Stimulated activated naive CD8-positive, alpha-beta T cell treated with anti-CD3 and anti-CD28 coated beads, Interleukin-15, Interleukin-2, amounts not matched to agents 100 U/mL and 50 U/mL, for 24 hours (primary cell): ENCODE measurements around the gene HDDC3.

Experiments
- ATAC-seq: fragments of 150-1000 bp; cut with Tn5 transposase; one replicate; pipeline ENCODE4 v1.10.0; 2021
- DNase-seq: peaks from one replicate; pipeline ENCODE4 v3.0.0; 2021

Gene HDDC3

DNA sequence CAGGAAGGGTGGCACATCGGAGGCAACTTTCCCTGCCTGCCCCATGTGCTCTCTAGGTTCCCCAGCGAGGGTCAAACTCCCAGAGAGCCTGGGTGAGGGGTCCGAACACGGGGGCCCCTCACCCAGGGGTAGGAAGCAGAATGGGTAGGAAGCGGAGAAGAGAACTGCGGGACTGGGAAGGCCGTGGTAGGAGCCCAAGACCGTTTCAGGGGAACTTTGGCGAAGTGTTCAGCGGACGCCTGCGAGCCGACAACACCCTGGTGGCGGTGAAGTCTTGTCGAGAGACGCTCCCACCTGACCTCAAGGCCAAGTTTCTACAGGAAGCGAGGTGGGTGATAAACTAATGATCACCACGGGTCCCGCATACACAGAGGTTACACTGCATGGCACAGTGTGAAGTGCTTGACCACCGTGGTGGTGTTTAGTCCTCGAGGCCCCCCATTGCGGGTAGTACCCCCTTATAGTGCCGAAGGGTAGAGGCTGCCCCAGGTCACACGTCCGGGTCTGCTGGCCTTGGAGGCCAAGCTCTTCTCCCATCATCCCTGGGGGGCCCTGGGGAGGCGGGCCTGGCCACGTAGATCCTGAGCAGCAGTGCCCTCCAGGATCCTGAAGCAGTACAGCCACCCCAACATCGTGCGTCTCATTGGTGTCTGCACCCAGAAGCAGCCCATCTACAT is 39.7 kb downstream of the HDDC3 start:
- no peak for ATAC-seq
- DNase-seq = no peak

DNA sequence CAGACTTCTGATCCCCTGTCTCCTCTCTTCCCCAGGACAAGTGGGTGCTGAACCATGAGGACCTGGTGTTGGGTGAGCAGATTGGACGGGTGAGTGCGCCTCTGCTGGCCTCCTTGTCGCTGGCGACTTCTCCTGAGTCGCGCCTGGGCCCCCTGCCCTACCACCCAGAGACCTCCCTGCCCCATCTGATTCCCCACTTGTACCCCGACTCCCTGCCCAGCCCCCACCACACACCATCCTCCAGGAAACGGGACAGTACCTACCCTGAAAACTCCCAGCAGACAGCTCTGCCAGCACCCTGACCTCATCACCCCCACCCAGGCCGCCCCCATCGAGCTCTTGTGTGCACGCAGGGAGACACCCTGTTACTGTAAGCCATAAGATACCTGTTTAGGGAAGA is 40.3 kb downstream of the HDDC3 start:
- ATAC-seq (no peak), DNase-seq (no peak)

DNA sequence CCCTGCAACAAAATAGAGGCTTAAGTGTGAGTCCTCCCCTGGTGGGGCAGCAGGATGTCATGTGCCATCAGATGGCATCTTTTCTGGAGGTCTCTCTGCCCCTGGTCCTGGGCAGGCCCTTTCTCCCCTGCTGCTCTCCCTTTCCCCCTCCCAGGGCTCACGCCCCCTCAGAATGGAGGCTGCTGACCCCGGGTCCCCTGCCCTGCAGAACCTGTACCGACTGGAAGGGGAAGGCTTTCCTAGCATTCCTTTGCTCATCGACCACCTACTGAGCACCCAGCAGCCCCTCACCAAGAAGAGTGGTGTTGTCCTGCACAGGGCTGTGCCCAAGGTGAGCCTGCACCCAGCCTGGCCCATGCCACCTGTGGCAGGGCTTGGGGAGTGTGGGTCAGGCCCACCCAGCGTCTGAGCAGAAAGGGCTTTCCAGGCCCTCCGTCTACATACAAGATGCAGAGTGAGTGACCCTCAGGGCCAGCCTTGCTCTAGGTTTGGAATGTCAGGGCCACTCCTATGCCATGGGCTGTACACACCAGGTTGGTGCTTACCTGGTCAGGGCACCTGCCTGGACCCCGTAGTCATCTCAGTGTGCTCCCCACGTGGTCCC is 40.9 kb downstream of the HDDC3 start:
- DNase-seq (no peak), ATAC-seq (no peak)

DNA sequence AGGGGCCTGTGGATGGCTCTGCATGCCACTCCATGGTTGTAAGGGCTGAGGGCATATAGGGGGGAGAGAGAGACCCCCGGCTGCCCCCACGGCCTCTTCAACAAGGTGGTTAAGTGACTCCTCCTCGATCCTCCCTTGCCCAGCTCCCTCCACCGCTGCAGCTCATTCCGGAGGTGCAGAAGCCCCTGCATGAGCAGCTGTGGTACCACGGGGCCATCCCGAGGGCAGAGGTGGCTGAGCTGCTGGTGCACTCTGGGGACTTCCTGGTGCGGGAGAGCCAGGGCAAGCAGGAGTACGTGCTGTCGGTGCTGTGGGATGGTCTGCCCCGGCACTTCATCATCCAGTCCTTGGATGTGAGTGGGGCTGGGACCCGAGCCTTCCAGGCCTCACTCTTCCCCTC is 41.5 kb downstream of the HDDC3 start:
- no peak for ATAC-seq
- no peak for DNase-seq

DNA sequence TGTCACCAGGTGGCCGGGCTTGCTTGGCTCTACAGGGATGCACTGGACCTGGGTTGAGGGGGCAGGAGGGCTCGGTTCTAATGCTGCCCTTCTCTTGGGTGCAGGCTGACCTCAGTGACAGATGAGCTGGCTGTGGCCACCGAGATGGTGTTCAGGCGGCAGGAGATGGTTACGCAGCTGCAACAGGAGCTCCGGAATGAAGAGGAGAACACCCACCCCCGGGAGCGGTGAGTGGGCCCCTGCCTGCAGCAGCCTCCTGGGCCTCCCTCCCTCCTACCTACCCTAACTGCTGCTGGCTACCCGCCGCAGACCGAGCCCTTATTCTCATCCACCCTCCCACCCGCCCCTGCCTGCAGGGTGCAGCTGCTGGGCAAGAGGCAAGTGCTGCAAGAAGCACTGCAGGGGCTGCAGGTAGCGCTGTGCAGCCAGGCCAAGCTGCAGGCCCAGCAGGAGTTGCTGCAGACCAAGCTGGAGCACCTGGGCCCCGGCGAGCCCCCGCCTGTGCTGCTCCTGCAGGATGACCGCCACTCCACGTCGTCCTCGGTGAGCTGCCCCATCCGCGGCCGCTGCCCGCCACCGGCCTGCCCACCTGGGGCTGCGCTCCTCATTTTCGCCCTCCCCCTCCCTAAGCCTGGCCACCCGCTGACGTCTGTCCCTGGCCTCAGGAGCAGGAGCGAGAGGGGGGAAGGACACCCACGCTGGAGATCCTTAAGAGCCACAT is 42.5 kb downstream of the HDDC3 start:
- ATAC-seq (no peak), DNase-seq (no peak)

DNA sequence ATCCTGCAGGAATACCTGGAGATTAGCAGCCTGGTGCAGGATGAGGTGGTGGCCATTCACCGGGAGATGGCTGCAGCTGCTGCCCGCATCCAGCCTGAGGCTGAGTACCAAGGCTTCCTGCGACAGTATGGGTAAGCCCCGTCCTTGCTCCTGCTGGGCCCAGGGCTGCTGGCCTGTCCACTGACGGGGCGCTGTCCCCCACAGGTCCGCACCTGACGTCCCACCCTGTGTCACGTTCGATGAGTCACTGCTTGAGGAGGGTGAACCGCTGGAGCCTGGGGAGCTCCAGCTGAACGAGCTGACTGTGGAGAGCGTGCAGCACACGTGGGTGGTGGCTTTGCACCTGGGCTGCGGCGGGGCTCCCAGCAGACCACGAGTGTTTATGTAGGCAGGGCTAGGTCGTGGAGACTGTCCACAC is 43.0 kb downstream of the HDDC3 start:
- DNase-seq (no peak), ATAC-seq (no peak)

DNA sequence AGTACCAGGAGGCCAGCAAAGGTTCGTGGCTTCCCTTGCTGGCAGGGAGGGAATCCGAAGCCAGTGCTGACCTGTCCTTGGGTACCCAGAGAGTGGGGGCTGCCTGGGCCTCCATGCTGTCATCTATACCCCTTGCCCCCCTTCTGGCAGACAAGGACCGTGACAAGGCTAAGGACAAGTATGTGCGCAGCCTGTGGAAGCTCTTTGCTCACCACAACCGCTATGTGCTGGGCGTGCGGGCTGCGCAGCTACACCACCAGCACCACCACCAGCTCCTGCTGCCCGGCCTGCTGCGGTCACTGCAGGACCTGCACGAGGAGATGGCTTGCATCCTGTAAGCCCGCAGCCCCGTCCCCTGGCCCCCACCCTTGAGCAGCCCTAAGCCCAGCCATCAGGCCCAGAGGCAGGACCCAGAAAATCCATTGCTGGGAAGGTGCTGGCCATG is 45.3 kb downstream of the HDDC3 start:
- DNase-seq = no peak

DNA sequence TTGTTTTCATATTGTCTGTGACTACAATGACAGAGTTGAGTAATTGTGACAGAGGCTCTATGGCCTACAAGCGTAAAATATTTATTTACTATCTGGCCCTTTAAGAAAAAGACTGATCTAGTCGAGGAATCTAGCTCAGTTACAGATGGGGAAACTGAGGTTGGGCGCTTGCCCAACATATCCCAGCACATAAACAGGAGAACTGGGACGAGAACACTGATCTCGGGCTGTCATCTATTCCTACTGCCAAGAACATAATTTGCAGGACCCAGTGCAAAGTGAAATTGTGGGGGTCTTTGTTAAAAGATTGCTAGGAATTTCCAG is 46.1 kb downstream of the HDDC3 start:
- DNase-seq = no peak
- no peak for ATAC-seq

More for the DNA sequence above, 45.3 kb downstream of the HDDC3 start:
- ATAC-seq = no peak

DNA sequence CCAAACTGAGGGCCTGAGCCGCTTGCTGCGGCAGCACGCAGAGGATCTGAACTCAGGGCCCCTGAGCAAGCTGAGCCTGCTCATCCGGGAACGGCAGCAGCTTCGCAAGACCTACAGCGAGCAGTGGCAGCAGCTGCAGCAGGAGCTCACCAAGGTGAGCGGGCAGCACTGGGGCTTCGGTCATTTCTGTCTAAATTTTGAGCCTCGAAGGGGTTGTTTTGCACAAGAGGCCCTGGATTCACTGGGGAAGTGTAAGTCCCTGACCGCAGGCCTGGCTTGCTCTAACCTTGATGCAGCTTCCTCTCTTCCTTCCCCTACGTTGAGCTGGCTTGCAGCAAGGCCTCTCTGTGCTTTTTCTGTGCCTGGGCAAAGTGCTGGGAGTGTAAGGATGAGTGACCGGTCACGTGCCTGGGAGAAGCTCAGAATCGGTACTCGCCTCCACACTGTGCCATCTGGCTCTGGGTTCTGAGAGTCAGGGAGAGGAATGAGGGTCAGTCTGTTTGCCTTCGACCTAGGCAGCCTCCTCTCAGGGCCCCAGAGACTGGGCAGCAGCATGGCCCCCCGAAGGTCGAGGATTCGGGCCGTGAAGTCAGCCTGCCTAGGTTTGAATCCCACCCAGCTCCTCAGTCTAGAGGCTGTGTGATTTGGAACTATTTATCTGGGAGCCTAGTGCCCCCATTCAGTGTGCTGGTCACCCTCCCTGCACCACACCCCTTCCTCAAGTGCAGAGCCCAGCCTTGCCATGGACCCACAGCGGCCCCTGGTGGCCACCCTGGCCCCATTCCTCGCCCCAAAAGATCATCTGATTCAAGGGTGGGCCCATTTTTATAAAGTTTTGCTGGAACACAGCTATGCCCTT is 46.7 kb downstream of the HDDC3 start:
- ATAC-seq (peak; percentile 65), DNase-seq (peak; percentile 91)

DNA sequence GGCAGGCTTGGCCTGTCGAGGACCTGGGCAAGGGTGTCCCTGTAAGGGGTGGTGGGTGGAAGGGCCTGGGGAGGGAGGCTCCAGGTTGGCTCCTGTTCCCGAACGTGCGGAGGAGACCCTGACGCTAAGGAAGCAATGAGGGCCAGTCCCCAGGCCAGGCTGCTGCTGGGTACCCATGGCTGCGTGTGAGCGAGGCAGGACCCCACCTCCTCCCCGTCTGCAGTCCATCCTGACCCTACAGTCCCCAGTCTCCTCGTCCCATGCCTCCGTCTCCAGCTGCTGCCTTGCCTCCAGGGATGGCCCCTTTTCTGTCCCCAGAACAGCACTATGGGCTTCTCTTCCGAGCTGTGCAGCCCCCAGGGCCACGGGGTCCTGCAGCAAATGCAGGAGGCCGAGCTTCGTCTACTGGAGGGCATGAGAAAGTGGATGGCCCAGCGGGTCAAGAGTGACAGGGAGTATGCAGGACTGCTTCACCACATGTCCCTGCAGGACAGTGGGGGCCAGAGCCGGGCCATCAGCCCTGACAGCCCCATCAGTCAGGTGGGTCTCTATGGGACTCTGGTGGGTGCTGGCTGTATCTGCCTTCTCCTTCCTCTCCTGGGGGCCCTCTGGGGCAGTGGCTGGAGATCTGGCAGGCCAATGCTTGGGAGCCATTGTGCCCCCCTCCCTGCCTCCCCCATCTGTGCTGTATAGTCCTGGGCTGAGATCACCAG is 47.5 kb downstream of the HDDC3 start:
- DNase-seq (no peak), ATAC-seq (peak; percentile 5)

DNA sequence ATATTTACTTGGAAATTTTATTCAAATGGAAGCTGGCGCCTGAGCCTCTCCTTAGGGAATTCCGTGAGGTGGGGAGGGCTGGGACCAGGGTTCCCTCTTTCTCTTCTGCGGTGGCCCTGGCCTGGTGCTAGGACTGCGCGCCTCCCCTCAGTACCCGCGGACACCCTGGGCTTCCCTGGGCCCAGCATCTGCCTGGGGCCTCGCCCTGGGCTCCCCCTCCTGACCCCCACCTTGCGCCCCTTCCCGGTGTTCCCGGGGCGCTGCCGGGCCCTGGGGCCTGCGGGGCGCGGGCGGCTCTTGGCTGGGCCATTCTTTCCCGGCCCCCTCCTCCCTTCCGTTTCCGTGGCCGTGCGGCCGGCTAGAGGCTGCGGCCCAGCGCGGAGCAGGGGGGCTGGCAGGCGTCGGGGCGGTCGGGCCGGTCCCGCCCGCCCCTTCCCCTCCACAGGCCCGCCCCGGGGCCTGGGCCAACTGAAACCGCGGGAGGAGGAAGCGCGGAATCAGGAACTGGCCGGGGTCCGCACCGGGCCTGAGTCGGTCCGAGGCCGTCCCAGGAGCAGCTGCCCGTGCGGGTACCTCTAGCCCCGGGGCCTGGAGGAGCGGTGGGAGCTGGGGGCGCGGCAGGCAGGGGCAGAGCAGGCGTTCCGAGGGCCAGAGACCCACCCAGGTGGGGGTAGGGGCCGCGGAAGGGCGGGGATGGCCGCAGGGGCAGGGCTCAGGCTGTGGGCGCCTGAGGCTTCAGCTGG is 48.2 kb downstream of the HDDC3 start, which contains the start of gene FES:
TSS of gene FES (plus strand) at position 529 of the 743 bp plus-strand sequence. CDS start 542 bp downstream, outside the sequence.
- DNase-seq = no peak

DNA sequence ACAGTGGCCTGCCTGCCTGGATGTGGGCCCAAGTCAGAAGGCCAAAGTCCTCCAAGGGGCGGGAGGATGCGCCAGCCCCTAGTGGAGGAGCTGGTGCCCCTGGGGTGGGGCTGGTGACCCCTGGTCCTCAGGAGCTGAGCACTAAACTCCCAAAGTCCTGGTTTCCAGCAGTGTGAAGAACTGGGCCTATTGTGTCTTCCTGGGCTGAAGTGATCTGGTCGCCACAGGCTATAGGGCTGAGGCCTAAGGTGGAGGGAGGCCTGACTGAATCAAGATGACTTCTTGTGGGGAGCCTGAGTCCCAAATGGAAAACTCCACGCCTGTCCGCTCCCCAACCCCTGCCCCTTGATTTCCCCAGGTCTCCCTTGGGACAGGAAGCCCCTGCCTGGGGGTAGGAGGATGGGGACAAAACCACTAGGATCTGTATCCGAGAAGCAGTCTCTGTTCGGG is 48.8 kb downstream of the HDDC3 start:
- no peak for DNase-seq

More for the DNA sequence above, 48.2 kb downstream of the HDDC3 start, which contains the start of gene FES:
- peak; percentile 4 for ATAC-seq

DNA sequence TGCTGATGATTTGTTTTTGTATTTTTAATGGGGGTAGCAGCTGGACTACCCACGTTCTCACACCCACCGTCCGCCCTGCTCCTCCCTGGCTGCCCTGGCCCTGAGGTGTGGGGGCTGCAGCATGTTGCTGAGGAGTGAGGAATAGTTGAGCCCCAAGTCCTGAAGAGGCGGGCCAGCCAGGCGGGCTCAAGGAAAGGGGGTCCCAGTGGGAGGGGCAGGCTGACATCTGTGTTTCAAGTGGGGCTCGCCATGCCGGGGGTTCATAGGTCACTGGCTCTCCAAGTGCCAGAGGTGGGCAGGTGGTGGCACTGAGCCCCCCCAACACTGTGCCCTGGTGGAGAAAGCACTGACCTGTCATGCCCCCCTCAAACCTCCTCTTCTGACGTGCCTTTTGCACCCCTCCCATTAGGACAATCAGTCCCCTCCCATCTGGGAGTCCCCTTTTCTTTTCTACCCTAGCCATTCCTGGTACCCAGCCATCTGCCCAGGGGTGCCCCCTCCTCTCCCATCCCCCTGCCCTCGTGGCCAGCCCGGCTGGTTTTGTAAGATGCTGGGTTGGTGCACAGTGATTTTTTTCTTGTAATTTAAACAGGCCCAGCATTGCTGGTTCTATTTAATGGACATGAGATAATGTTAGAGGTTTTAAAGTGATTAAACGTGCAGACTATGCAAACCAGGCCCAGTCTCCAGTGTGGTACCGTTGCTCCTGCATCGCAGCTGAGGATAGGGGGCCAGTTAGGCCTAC is 49.4 kb downstream of the HDDC3 start:
- DNase-seq (no peak), ATAC-seq (no peak)

More for the DNA sequence above, 48.8 kb downstream of the HDDC3 start:
- ATAC-seq = no peak

DNA sequence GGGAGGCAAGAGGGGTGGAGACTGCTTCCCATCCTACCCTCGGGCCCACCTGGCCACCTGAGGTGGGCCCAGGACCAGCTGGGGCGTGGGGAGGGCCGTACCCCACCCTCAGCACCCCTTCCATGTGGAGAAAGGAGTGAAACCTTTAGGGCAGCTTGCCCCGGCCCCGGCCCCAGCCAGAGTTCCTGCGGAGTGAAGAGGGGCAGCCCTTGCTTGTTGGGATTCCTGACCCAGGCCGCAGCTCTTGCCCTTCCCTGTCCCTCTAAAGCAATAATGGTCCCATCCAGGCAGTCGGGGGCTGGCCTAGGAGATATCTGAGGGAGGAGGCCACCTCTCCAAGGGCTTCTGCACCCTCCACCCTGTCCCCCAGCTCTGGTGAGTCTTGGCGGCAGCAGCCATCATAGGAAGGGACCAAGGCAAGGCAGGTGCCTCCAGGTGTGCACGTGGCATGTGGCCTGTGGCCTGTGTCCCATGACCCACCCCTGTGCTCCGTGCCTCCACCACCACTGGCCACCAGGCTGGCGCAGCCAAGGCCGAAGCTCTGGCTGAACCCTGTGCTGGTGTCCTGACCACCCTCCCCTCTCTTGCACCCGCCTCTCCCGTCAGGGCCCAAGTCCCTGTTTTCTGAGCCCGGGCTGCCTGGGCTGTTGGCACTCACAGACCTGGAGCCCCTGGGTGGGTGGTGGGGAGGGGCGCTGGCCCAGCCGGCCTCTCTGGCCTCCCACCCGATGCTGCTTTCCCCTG is 50.2 kb downstream of the HDDC3 start:
- DNase-seq (no peak), ATAC-seq (no peak)

DNA sequence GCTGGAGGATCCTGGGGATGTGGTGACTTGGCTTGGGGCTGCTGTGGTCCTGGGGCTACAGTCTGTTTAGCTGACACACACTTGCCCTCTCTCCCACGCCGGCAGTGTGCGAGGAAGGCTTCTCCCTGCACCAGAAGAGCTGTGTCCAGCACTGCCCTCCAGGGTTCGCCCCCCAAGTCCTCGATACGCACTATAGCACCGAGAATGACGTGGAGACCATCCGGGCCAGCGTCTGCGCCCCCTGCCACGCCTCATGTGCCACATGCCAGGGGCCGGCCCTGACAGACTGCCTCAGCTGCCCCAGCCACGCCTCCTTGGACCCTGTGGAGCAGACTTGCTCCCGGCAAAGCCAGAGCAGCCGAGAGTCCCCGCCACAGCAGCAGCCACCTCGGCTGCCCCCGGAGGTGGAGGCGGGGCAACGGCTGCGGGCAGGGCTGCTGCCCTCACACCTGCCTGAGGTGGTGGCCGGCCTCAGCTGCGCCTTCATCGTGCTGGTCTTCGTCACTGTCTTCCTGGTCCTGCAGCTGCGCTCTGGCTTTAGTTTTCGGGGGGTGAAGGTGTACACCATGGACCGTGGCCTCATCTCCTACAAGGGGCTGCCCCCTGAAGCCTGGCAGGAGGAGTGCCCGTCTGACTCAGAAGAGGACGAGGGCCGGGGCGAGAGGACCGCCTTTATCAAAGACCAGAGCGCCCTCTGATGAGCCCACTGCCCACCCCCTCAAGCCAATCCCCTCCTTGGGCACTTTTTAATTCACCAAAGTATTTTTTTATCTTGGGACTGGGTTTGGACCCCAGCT is 51.0 kb downstream of the HDDC3 start:
- ATAC-seq (no peak), DNase-seq (no peak)

DNA sequence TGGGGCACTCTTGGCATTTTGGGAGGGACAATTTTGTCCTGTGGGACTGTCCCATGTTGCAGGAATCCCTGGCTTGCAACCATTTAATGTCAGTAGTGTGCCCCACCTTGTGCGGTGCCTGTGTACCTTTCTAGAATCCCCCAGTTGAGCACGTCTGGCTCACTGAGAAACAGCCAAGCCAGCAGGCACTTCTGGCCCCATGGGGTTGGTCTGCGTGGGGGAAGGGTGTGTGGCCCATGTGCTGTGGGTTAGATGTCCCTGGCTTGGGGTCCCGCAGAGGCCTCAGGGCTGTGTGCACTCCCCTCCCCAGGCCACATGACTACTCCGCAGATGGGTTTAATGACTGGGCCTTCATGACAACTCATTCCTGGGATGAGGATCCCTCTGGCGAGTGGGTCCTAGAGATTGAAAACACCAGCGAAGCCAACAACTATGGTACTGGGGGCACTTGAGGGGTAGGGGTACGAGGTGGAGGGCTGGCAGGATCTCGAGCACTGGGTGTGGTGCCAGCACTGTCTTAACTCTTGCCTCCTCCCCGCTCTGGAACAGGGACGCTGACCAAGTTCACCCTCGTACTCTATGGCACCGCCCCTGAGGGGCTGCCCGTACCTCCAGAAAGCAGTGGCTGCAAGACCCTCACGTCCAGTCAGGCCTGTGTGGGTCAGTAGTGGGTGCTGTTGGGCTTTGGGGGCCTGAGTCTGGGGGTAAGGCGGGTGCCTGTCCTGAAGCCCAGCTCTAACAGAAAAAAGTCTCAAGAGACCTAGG is 51.8 kb downstream of the HDDC3 start:
- DNase-seq (no peak), ATAC-seq (no peak)
